Esophagus squamous epithelium (tissue), 4 donors: Measurements from ENCODE around the gene KRT72.

Experiments
- CTCF ChIP-seq, 6 experiments: fragments of 450-650 bp in 4 of 6; fragments of 200-600 bp in 2 of 6; sonication (generic) in 2 of 6; IDR thresholded peaks; one replicate each; pipeline ENCODE4 v1.5.1; 2016 to 2019; ENCODE audit warnings: antibody characterized with exemption in 6 of 6, mild to moderate bottlenecking in 4 of 6, moderate library complexity in 4 of 6
- POLR2A ChIP-seq, 4 donors: fragments of 450-650 bp; IDR thresholded peaks; one replicate each; pipeline ENCODE4 v1.6.1; 2017; ENCODE audit warnings: antibody characterized with exemption in 4 of 4, mild to moderate bottlenecking in 4 of 4, moderate library complexity in 3 of 4

GRCh38 chr12:52608161-52608560 lies 6.9 kb upstream of the KRT72 start:
- TF ChIP-seq CTCF (IDR thresholded peaks at IDR 0.05), result no peak
- TF ChIP-seq POLR2A (IDR thresholded peaks at IDR 0.05), result no peak
